ENCODE results near the gene MYL5.

Gene MYL5

GRCh38 chr4:657338-657833 lies 17.0 kb upstream of the MYL5 start:
- DNase-seq (ENCODE audit: low read depth in 1 of 2, low spot score in 1 of 2): no peak
- H3K4me3 ChIP-seq (replicated peaks; ENCODE audit: insufficient read depth, low read length): no peak overlapping the region
- TF ChIP-seq GABPA (IDR thresholded peaks at IDR 0.05; ENCODE audit: low read depth) (no peak), POLR2AphosphoS5 (IDR thresholded peaks at IDR 0.05; ENCODE audit: low read depth) (no peak), REST (IDR thresholded peaks at IDR 0.05; ENCODE audit: insufficient replicate concordance, low read depth) (no peak), SPI1 (IDR thresholded peaks at IDR 0.05; ENCODE audit: borderline replicate concordance, low read depth) (no peak), CTCF (IDR thresholded peaks at IDR 0.05; ENCODE audit: insufficient read depth, low read length) (no peak)
- no peak overlapping the region for H3K27ac ChIP-seq (replicated peaks)
- H3K27me3 ChIP-seq (ENCODE audit: insufficient read depth, poor library complexity, severe bottlenecking): no peaks in the 10 kb centered on the region

GRCh38 chr4:657834-658667 lies 16.3 kb upstream of the MYL5 start:
- no peak for DNase-seq (ENCODE audit: low read depth in 1 of 2, low spot score in 1 of 2)
- Histone ChIP-seq H3K4me3 (replicated peaks; ENCODE audit: insufficient read depth, low read length) (no peak overlapping the region), H3K27ac (replicated peaks) (no peak overlapping the region), H3K27me3 (ENCODE audit: insufficient read depth, poor library complexity, severe bottlenecking) (peaks cover under 1% of the 10 kb centered on the region)
- TF ChIP-seq CTCF (IDR thresholded peaks at IDR 0.05; ENCODE audit: insufficient read depth, low read length): no peak
- TF ChIP-seq GABPA (IDR thresholded peaks at IDR 0.05; ENCODE audit: low read depth): no peak
- no peak for TF ChIP-seq REST (IDR thresholded peaks at IDR 0.05; ENCODE audit: insufficient replicate concordance, low read depth)
- TF ChIP-seq POLR2AphosphoS5 (IDR thresholded peaks at IDR 0.05; ENCODE audit: low read depth): no peak
- TF ChIP-seq SPI1 (IDR thresholded peaks at IDR 0.05; ENCODE audit: borderline replicate concordance, low read depth): no peak

- H3K4me3 ChIP-seq (replicated peaks; ENCODE audit: insufficient read depth, low read length): no peak overlapping the region
- no peak overlapping the region for H3K27ac ChIP-seq (replicated peaks)
- DNase-seq (ENCODE audit: low read depth in 1 of 2, low spot score in 1 of 2): no peak
- H3K27me3 ChIP-seq (ENCODE audit: insufficient read depth, poor library complexity, severe bottlenecking): peaks cover 6% of the 10 kb centered on the region
- TF ChIP-seq SPI1 (IDR thresholded peaks at IDR 0.05; ENCODE audit: borderline replicate concordance, low read depth) (no peak), REST (IDR thresholded peaks at IDR 0.05; ENCODE audit: insufficient replicate concordance, low read depth) (no peak), CTCF (IDR thresholded peaks at IDR 0.05; ENCODE audit: insufficient read depth, low read length) (no peak), GABPA (IDR thresholded peaks at IDR 0.05; ENCODE audit: low read depth) (no peak), POLR2AphosphoS5 (IDR thresholded peaks at IDR 0.05; ENCODE audit: low read depth) (no peak)
These were observed 15.4 kb upstream of the MYL5 start for GRCh38 chr4:658681-659667.

All from HL-60 (cell line).